Panc1 (cell line): Measurements from ENCODE around the gene DNAJB8. TPM values are rescaled to one million over a fixed set of nuclear protein-coding genes. Genes with fewer than 3 reads are reported as not detected.
A peak's percentile ranks its signal among the peaks of the same experiment; 100 is the strongest.

Experiments used
- ATAC-seq: fragments of 200-7000 bp; cut with Tn5 transposase; 2 replicates; pipeline ENCODE4 v1.9.1; 2020; ENCODE audit warnings: mild to moderate bottlenecking, moderate library complexity
- BruUV-seq: library from RNA; stranded (reverse); fragments of 400-500 nt; replicated peaks from 2 replicates; lab custom pipeline; 2021; lab: Mats Ljungman, UMichigan
- CTCF ChIA-PET: fragments of 300-600 bp; sonication (Branson Sonifier 250); formaldehyde crosslinking; loops from one replicate; lab custom pipeline; 2022; ENCODE audit warnings: antibody characterized with exemption; lab: Charles Lee
- POLR2A ChIA-PET: fragments of 300-600 bp; sonication (Branson Sonifier 250); formaldehyde crosslinking; loops from one replicate; lab custom pipeline; 2022; ENCODE audit warnings: antibody characterized with exemption; lab: Charles Lee
- DNase-seq: peaks from one replicate; pipeline ENCODE4 v3.0.0-alpha.2; 2010; ENCODE audit warnings: low read depth, low spot score
- H3K27ac ChIP-seq: 2 replicates; pipeline ENCODE4 v1.5.1; 2011; ENCODE audit warnings: mild to moderate bottlenecking, low read length, inconsistent platforms
- H3K27me3 ChIP-seq: fragments of 200-500 bp; sonication (Bioruptor generic); 2 replicates; pipeline ENCODE4 v1.6.0; 2014; ENCODE audit warnings: low read length, inconsistent platforms; ENCODE audit not compliant: control insufficient read depth, insufficient read depth
- H3K36me3 ChIP-seq: fragments of 200-500 bp; sonication (Bioruptor generic); 2 replicates; pipeline ENCODE4 v1.5.1; 2014; ENCODE audit warnings: inconsistent platforms, mild to moderate bottlenecking, low read length, moderate library complexity; ENCODE audit not compliant: control insufficient read depth, insufficient read depth
- H3K4me1 ChIP-seq: 2 replicates; pipeline ENCODE4 v1.5.1; 2011; ENCODE audit warnings: inconsistent platforms, mild to moderate bottlenecking, low read length, moderate library complexity; ENCODE audit not compliant: control insufficient read depth, insufficient read depth
- H3K4me3 ChIP-seq, 2 experiments: 2 replicates each; pipeline ENCODE4 v1.5.1; 2011 to 2012; ENCODE audit warnings: low read depth in 2 of 2, low read length in 2 of 2, mild to moderate bottlenecking in 2 of 2, inconsistent platforms in 1 of 2, moderate library complexity in 1 of 2
- H3K9me3 ChIP-seq: fragments of 200-500 bp; sonication (Bioruptor generic); 2 replicates; pipeline ENCODE4 v1.5.1; 2014; ENCODE audit warnings: low read depth, mild to moderate bottlenecking, inconsistent platforms, low read length, moderate library complexity; ENCODE audit not compliant: control insufficient read depth, insufficient read depth
- CTCF ChIP-seq: fragments of 450-650 bp; IDR thresholded peaks from 2 replicates; pipeline ENCODE4 v1.5.1; 2017; ENCODE audit warnings: mild to moderate bottlenecking
- POLR2AphosphoS5 ChIP-seq: IDR thresholded peaks from 2 replicates; pipeline ENCODE4 v1.6.1; 2012; ENCODE audit warnings: mild to moderate bottlenecking, low read depth, low read length, moderate library complexity
- REST ChIP-seq, 2 experiments: IDR thresholded peaks; 2 replicates each; pipeline ENCODE4 v1.6.1; 2011 to 2012; ENCODE audit warnings: low read depth in 2 of 2, control low read depth in 1 of 2, low read length in 1 of 2, mild to moderate bottlenecking in 1 of 2, moderate library complexity in 1 of 2; ENCODE audit not compliant: insufficient read depth in 1 of 2
- SIN3A ChIP-seq: IDR thresholded peaks from 2 replicates; pipeline ENCODE4 v1.6.1; 2012; ENCODE audit warnings: low read depth, mild to moderate bottlenecking, low read length, moderate library complexity, borderline replicate concordance; ENCODE audit not compliant: insufficient read depth
- TCF7L2 ChIP-seq: IDR thresholded peaks from 2 replicates; pipeline ENCODE4 v1.6.1; 2011; ENCODE audit warnings: mild to moderate bottlenecking, low read depth, low read length, inconsistent platforms
- in situ Hi-C: cut with HindIII; loops from 2 replicates; pipeline ENCODE4 v1.10.0; 2016; ENCODE audit warnings: low sequenced_read_pairs, low pct_unique_long_range_greater_than_20kb
- intact Hi-C: fragments of 100-400 bp; cut with micrococcal nuclease; formaldehyde crosslinking; loops from one replicate; pipeline ENCODE4 v1.10.0; 2022; ENCODE audit not compliant: unreplicated experiment
- total RNA-seq: library from RNA; stranded (reverse); gene quantifications from one replicate; pipeline ENCODE4 v1.2.1, GENCODE V29; 2021; ENCODE audit not compliant: unreplicated experiment

DNAJB8 gene
- total RNA-seq, 1 experiment from 2014 or later, result not detected

GRCh38 chr3:128435561-128435960 lies 31.1 kb downstream of the DNAJB8 start:
- Histone ChIP-seq H3K4me1 (peaks cover 13% of the 10 kb centered on the region), H3K27me3 (no peaks in the 10 kb centered on the region), H3K27ac (no peak overlapping the region), H3K36me3 (no peaks in the 10 kb centered on the region), H3K9me3 (no peaks in the 10 kb centered on the region), H3K4me3 (no peak overlapping the region)
- ChIA-PET CTCF (no interaction called here), POLR2A (no interaction called here)
- intact Hi-C loops, result no loop called here
- ATAC-seq, result 0 out of 2 replicates have a peak, but pooled peaks have one; percentile 6
- no peak for DNase-seq
- no peak for TF ChIP-seq SIN3A
- TF ChIP-seq REST (IDR thresholded peaks at IDR 0.05; ENCODE audit: insufficient read depth in 1 of 2, low read depth in 2 of 2, low read length in 1 of 2), result no peak
- no peak for TF ChIP-seq POLR2AphosphoS5
- TF ChIP-seq CTCF, result no peak
- TF ChIP-seq TCF7L2, result no peak
- in situ Hi-C loops, result no loop called here
- BruUV-seq, result no TSS peak

- intact Hi-C loops, result no loop called here
Observed at GRCh38 chr3:128435058-128435457, 31.6 kb downstream of the DNAJB8 start.

More at GRCh38 chr3:128435058-128435457, 31.6 kb downstream of the DNAJB8 start:
- Histone ChIP-seq H3K4me3 (no peak overlapping the region), H3K36me3 (no peaks in the 10 kb centered on the region), H3K27ac (peak overlapping the region; percentile 12; the same call in 1 of the 2 replicates), H3K9me3 (no peaks in the 10 kb centered on the region), H3K27me3 (no peaks in the 10 kb centered on the region), H3K4me1 (peaks cover 13% of the 10 kb centered on the region)
- POLR2A ChIA-PET, result no interaction called here
- TF ChIP-seq SIN3A, result no peak
- no peak for TF ChIP-seq CTCF
- CTCF ChIA-PET, result no interaction called here
- DNase-seq (no peak), ATAC-seq (peak; percentile 20; the same call in 1 of the 2 replicates)
- in situ Hi-C loops, result no loop called here
- BruUV-seq, result no TSS peak
